Karpas-422 (cell line): ENCODE results near the gene SPEM3. TPM values are rescaled to one million over a fixed set of nuclear protein-coding genes. Genes with fewer than 3 reads are reported as not detected.
"Not testable (repeated sequence)": the region's sequence is repeated elsewhere in the genome, so short reads cannot be mapped to it uniquely, and the experiment has no call there.

Source experiments
- DNase-seq: peaks from one replicate; pipeline ENCODE4 v3.0.0-alpha.2; 2015
- H2AFZ ChIP-seq: fragments of 200-600 bp; sonication (generic); 2 replicates; pipeline ENCODE4 v1.6.1; 2014; ENCODE audit warnings: antibody characterized with exemption, low read length, mixed read lengths
- H3K27ac ChIP-seq: fragments of 200-600 bp; sonication (generic); 2 replicates; pipeline ENCODE4 v1.5.1; 2014; ENCODE audit warnings: mild to moderate bottlenecking, low read length, moderate library complexity
- H3K27me3 ChIP-seq: fragments of 200-600 bp; sonication (generic); 2 replicates; pipeline ENCODE4 v1.6.1; 2014; ENCODE audit warnings: low read length, mixed read lengths
- H3K36me3 ChIP-seq: fragments of 200-600 bp; sonication (generic); 2 replicates; pipeline ENCODE4 v1.6.1; 2014; ENCODE audit warnings: low read length, mixed read lengths; ENCODE audit not compliant: insufficient read depth
- H3K4me1 ChIP-seq: fragments of 200-600 bp; sonication (generic); 2 replicates; pipeline ENCODE4 v1.6.1; 2014; ENCODE audit warnings: mild to moderate bottlenecking, low read length, mixed read lengths
- H3K4me2 ChIP-seq: fragments of 200-600 bp; sonication (generic); 2 replicates; pipeline ENCODE4 v1.6.1; 2014; ENCODE audit warnings: low read length, low read depth, mild to moderate bottlenecking; ENCODE audit not compliant: poor library complexity, severe bottlenecking
- H3K4me3 ChIP-seq: fragments of 200-600 bp; sonication (generic); 2 replicates; pipeline ENCODE4 v1.5.1; 2014; ENCODE audit warnings: mild to moderate bottlenecking, antibody characterized with exemption, low read length, mixed read lengths
- H3K79me2 ChIP-seq: fragments of 200-600 bp; sonication (generic); 2 replicates; pipeline ENCODE4 v1.6.1; 2014; ENCODE audit warnings: mild to moderate bottlenecking, low read length, mixed read lengths
- H3K9ac ChIP-seq: fragments of 200-600 bp; sonication (generic); 2 replicates; pipeline ENCODE4 v1.6.0; 2014; ENCODE audit warnings: low read length
- H3K9me2 ChIP-seq: fragments of 200-600 bp; sonication (generic), shearing (Covaris generic); replicated peaks from 2 replicates; pipeline ENCODE4 v1.6.0; 2014; ENCODE audit warnings: mild to moderate bottlenecking, low read length, moderate library complexity; ENCODE audit not compliant: insufficient read depth
- H3K9me3 ChIP-seq: fragments of 300-700, 200-600 bp; sonication (generic); 2 replicates; pipeline ENCODE4 v1.6.1; 2014; ENCODE audit warnings: low read length, mixed read lengths
- H4K20me1 ChIP-seq: fragments of 200-600 bp; sonication (generic); 2 replicates; pipeline ENCODE4 v1.6.1; 2014; ENCODE audit warnings: mild to moderate bottlenecking, antibody characterized with exemption, low read length, low read depth; ENCODE audit not compliant: insufficient read depth
- total RNA-seq: library from RNA; depleted of rRNA; stranded (reverse); fragments of >200 nt; shearing (Covaris generic); gene quantifications from 2 replicates; pipeline ENCODE4 v1.2.3, GENCODE V29; 2014; ENCODE audit warnings: low replicate concordance; rRNA removed

Gene SPEM3
- total RNA-seq, 1 experiment from 2014 or later, result not detected

GRCh38 chr17:7481275-7481674 is 52.6 kb downstream of the SPEM3 start, which contains the start of gene SLC35G6:
Gene SLC35G6 (plus strand): TSS chr17:7481446. CDS start chr17:7481517, 71 bp downstream.
- H3K36me3 ChIP-seq, H3K27me3 ChIP-seq, H2AFZ ChIP-seq, H3K27ac ChIP-seq, DNase-seq, H3K4me2 ChIP-seq, H3K9ac ChIP-seq, H3K9me3 ChIP-seq, H3K4me3 ChIP-seq, H3K9me2 ChIP-seq: not testable (repeated sequence)
- Histone ChIP-seq H3K79me2 (peaks cover 25% of the 10 kb centered on the region), H3K4me1 (peaks cover 35% of the 10 kb centered on the region), H4K20me1 (peaks cover 28% of the 10 kb centered on the region)

- not testable (repeated sequence) for H3K4me3 ChIP-seq, H3K4me2 ChIP-seq, H3K9me3 ChIP-seq, H3K9me2 ChIP-seq, DNase-seq, H3K27me3 ChIP-seq, H2AFZ ChIP-seq, H3K27ac ChIP-seq, H3K9ac ChIP-seq
- Histone ChIP-seq H3K36me3 (peaks cover 12% of the 10 kb centered on the region; the same call in 1 of the 2 replicates), H3K79me2 (peaks cover 33% of the 10 kb centered on the region), H4K20me1 (peaks cover 34% of the 10 kb centered on the region), H3K4me1 (peaks cover 43% of the 10 kb centered on the region)
Measured at GRCh38 chr17:7481842-7482741, 53.4 kb downstream of the SPEM3 start.

Other genes starting within 250 kb of the SPEM3 start
- 1.2 TPM in 1 of 2 replicates, not detected in the other for gene ASGR1, start 249.5 kb upstream of the SPEM3 start, total RNA-seq
- 8.5 and 24.1 TPM in 2 replicates for gene DLG4, start 209.0 kb upstream of the SPEM3 start, total RNA-seq
- gene ACADVL, start 208.9 kb upstream of the SPEM3 start, total RNA-seq, result 245 and 371 TPM in 2 replicates
- 75.2 and 117 TPM in 2 replicates for gene DVL2, start 194.3 kb upstream of the SPEM3 start, total RNA-seq
- 36.7 and 69.3 TPM in 2 replicates for gene PHF23, start 189.4 kb upstream of the SPEM3 start, total RNA-seq
- gene GABARAP, start 186.4 kb upstream of the SPEM3 start, total RNA-seq, result 218 and 301 TPM in 2 replicates
- 52.6 and 87.8 TPM in 2 replicates for gene CTDNEP1, start 177.1 kb upstream of the SPEM3 start, total RNA-seq
- gene ELP5, start 176.6 kb upstream of the SPEM3 start, total RNA-seq, result 38.8 and 53.4 TPM in 2 replicates
- not detected in 2 replicates for gene CLDN7, start 166.4 kb upstream of the SPEM3 start, total RNA-seq
- 0.14 TPM in 1 of 2 replicates, not detected in the other for gene SLC2A4, start 147.1 kb upstream of the SPEM3 start, total RNA-seq
- not detected in 2 replicates for gene YBX2, start 134.2 kb upstream of the SPEM3 start, total RNA-seq
- gene EIF5A, start 121.2 kb upstream of the SPEM3 start, total RNA-seq, result 231 and 326 TPM in 2 replicates
- 36.9 and 63.1 TPM in 2 replicates for gene GPS2, start 113.5 kb upstream of the SPEM3 start, total RNA-seq
- 11.1 and 21.2 TPM in 2 replicates for gene NEURL4, start 99.5 kb upstream of the SPEM3 start, total RNA-seq
- 51.0 and 85.0 TPM in 2 replicates for gene ACAP1, start 92.3 kb upstream of the SPEM3 start, total RNA-seq
- gene KCTD11, start 76.7 kb upstream of the SPEM3 start, total RNA-seq, result 5.1 and 6.8 TPM in 2 replicates
- gene TMEM95, start 73.7 kb upstream of the SPEM3 start, total RNA-seq, result not detected in 2 replicates
- 0.75 and 3.8 TPM in 2 replicates for gene TNK1, start 47.8 kb upstream of the SPEM3 start, total RNA-seq
- 39.8 and 40.4 TPM in 2 replicates for gene PLSCR3, start 34.3 kb upstream of the SPEM3 start, total RNA-seq
- 262 and 330 TPM in 2 replicates for gene TMEM256, start 24.8 kb upstream of the SPEM3 start, total RNA-seq
- gene NLGN2, start 21.0 kb upstream of the SPEM3 start, total RNA-seq, result not detected in 2 replicates
- gene SPEM1, start 8.5 kb upstream of the SPEM3 start, total RNA-seq, result not detected in 2 replicates
- not detected in 2 replicates for gene SPEM2, start 3.2 kb upstream of the SPEM3 start, total RNA-seq
- gene TMEM102, start 6.6 kb downstream of the SPEM3 start, total RNA-seq, result 3.0 and 9.9 TPM in 2 replicates
- 0.32 and 0.67 TPM in 2 replicates for gene FGF11, start 10.7 kb downstream of the SPEM3 start, total RNA-seq
- 3.6 and 6.6 TPM in 2 replicates for gene CHRNB1, start 16.2 kb downstream of the SPEM3 start, total RNA-seq
- gene ZBTB4, start 50.8 kb downstream of the SPEM3 start, total RNA-seq, result 5.5 and 7.2 TPM in 2 replicates
- gene SLC35G6, start 52.6 kb downstream of the SPEM3 start, total RNA-seq, result not detected in 2 replicates
- gene POLR2A, start 55.5 kb downstream of the SPEM3 start, total RNA-seq, result 78.8 and 169 TPM in 2 replicates
- gene TNFSF12, start 120.2 kb downstream of the SPEM3 start, total RNA-seq, result not detected in 2 replicates
- 0.90 and 4.0 TPM in 2 replicates for gene TNFSF13, start 129.9 kb downstream of the SPEM3 start, total RNA-seq
- 62.8 and 96.1 TPM in 2 replicates for gene SENP3, start 133.1 kb downstream of the SPEM3 start, total RNA-seq
- 3.8 and 6.0 TPM in 2 replicates for gene CD68, start 150.8 kb downstream of the SPEM3 start, total RNA-seq
- gene MPDU1, start 155.0 kb downstream of the SPEM3 start, total RNA-seq, result 25.4 and 27.0 TPM in 2 replicates
- 1.2 and 1.6 TPM in 2 replicates for gene SOX15, start 161.2 kb downstream of the SPEM3 start, total RNA-seq
- gene FXR2, start 186.0 kb downstream of the SPEM3 start, total RNA-seq, result 40.5 and 42.3 TPM in 2 replicates
- gene SAT2, start 199.0 kb downstream of the SPEM3 start, total RNA-seq, result 36.0 and 55.0 TPM in 2 replicates
- gene SHBG, start 201.3 kb downstream of the SPEM3 start, total RNA-seq, result 0.58 and 1.2 TPM in 2 replicates
- gene ATP1B2, start 222.1 kb downstream of the SPEM3 start, total RNA-seq, result not detected in 2 replicates